T-helper 2 cell treated with Interferon-gamma antibody and Interleukin-4, amounts not matched to agents 5 μg/mL and 100 μg/mL, for 36 hours (primary cell): ENCODE measurements around the gene MUC12.

ENCODE experiments used
- DNase-seq: peaks from one replicate; pipeline ENCODE4 v3.0.0; 2021; ENCODE audit warnings: low spot score
- H3K27ac Mint-ChIP-seq: one replicate; pipeline ENCODE4 v1.8.0; 2021; ENCODE audit warnings: mild to moderate bottlenecking, mixed read lengths
- H3K27me3 Mint-ChIP-seq: one replicate; pipeline ENCODE4 v1.8.0; 2021; ENCODE audit warnings: low read depth, mixed read lengths
- H3K36me3 Mint-ChIP-seq: one replicate; pipeline ENCODE4 v1.8.0; 2021; ENCODE audit warnings: low read depth, mixed read lengths
- H3K4me1 Mint-ChIP-seq: one replicate; pipeline ENCODE4 v1.8.0; 2021; ENCODE audit warnings: low read depth, mixed read lengths
- H3K4me3 Mint-ChIP-seq: one replicate; pipeline ENCODE4 v1.8.0; 2022; ENCODE audit warnings: mild to moderate bottlenecking, moderate library complexity, mixed read lengths
- H3K9me3 Mint-ChIP-seq: one replicate; pipeline ENCODE4 v1.8.0; 2021; ENCODE audit warnings: mixed read lengths

The MUC12 gene

GRCh38 chr7:100965045-100965722, 4.2 kb upstream of the MUC12 start:
- H3K4me3 Mint-ChIP-seq = peak overlapping the region; percentile 81
- H3K9me3 Mint-ChIP-seq = no peaks in the 10 kb centered on the region
- peaks cover 9% of the 10 kb centered on the region for H3K4me1 Mint-ChIP-seq
- no peak overlapping the region for H3K27ac Mint-ChIP-seq
- peaks cover 41% of the 10 kb centered on the region for H3K27me3 Mint-ChIP-seq
- DNase-seq = no peak
- H3K36me3 Mint-ChIP-seq = no peaks in the 10 kb centered on the region

- no peaks in the 10 kb centered on the region for H3K36me3 Mint-ChIP-seq
- peaks cover 9% of the 10 kb centered on the region for H3K4me1 Mint-ChIP-seq
- H3K9me3 Mint-ChIP-seq = no peaks in the 10 kb centered on the region
- H3K4me3 Mint-ChIP-seq = peak overlapping the region; percentile 81
- H3K27me3 Mint-ChIP-seq = peaks cover 41% of the 10 kb centered on the region
- DNase-seq = peak; percentile 81
- no peak overlapping the region for H3K27ac Mint-ChIP-seq
These were observed 3.4 kb upstream of the MUC12 start for GRCh38 chr7:100965723-100966541.

DNA sequence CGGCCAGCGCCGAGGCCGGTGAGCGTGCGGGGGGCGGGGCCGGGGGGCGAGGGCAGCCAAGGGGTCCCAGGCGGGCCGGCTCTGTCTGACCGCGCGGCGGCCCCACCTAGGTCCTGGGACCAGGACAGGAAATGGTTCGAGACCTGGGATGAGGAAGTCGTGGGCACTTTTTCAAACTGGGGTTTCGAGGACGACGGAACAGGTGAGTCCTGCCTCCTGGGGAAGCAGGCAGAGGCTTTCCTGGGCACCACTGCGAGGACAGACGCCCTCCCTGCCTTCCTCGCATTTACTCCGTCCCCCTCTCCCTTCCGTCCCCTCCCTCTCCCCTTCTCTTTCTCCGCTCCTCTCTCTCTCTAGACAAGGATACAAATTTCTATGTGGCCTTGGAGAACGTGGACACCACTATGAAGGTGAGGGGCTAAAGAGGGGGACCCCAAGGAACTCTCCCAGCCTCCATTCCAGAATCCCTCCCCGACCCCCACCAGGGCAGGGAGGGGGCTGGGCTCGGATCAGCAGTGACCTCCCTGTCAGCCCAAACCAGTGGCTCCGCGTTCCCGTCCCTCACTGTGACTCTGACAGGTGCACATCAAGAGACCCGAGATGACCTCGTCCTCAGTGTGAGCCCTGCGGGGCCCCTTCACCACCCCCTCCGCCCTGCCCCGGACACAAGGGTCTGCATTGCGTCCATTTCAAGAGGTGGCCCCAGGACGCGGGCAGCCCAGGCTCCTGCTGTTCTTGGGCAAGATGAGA, 2.6 kb upstream of the MUC12 start:
- Mint-ChIP-seq H3K36me3 (no peaks in the 10 kb centered on the region), H3K27me3 (peaks cover 41% of the 10 kb centered on the region), H3K4me1 (peaks cover 9% of the 10 kb centered on the region), H3K9me3 (no peaks in the 10 kb centered on the region), H3K27ac (no peak overlapping the region), H3K4me3 (peak overlapping the region; percentile 11)
- DNase-seq = no peak

DNA sequence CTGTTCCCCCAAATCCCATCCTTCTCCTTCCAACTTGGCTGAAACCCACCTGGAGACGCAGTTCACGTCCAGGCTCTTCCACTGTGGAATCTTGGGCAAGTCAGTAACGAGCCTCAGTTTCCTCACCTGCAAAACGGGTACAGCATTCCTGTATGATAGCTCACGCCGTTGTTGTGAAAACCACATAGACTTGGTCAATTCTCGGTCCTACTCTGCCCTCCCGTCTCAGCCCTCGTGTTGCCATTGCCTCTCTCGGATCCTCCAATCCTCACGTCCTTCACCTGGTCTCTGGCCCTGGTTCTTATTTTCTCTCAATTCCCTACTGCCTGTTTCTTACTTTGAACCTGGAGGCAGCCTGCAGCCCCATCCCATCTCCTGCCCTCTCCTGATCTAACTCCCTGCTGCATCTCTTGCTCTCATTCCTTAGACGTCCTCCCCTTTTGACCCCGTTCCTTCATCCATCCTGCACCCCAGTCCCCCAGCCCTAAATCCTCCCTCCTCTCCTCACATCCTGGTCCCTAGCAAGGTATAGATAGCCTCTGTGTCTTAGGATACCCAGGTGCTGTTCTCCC, 2.0 kb upstream of the MUC12 start:
- Mint-ChIP-seq H3K27me3 (peaks cover 41% of the 10 kb centered on the region), H3K36me3 (no peaks in the 10 kb centered on the region), H3K4me1 (peaks cover 9% of the 10 kb centered on the region), H3K4me3 (peak overlapping the region; percentile 11), H3K27ac (no peak overlapping the region), H3K9me3 (no peaks in the 10 kb centered on the region)
- DNase-seq = no peak

DNA sequence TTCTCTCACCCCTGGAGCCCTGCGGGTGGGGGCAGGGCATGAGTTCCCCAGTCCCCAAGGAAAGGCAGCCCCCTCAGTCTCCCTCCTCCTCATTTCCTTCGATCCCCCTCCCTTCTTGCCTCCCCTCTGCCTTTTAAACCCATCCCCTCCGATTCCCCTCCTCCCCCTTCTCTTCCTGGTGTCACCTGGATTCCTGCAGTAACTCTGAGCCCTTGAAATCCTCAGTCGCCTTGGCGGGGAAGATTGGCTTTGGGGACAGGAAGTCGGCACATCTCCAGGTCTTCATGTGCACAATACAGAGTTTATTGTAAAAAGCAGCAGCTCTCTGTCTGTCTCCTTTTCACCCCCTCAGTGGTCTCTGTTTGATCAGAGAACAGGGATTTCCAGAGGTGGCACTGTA, 1.3 kb upstream of the MUC12 start:
- H3K9me3 Mint-ChIP-seq = no peaks in the 10 kb centered on the region
- no peak overlapping the region for H3K27ac Mint-ChIP-seq
- no peak for DNase-seq
- peaks cover 40% of the 10 kb centered on the region for H3K27me3 Mint-ChIP-seq
- no peak overlapping the region for H3K4me3 Mint-ChIP-seq
- peaks cover 9% of the 10 kb centered on the region for H3K4me1 Mint-ChIP-seq
- H3K36me3 Mint-ChIP-seq = no peaks in the 10 kb centered on the region

- no peak for DNase-seq
- no peaks in the 10 kb centered on the region for H3K9me3 Mint-ChIP-seq
- no peak overlapping the region for H3K27ac Mint-ChIP-seq
- H3K4me3 Mint-ChIP-seq = no peak overlapping the region
- H3K4me1 Mint-ChIP-seq = peaks cover 9% of the 10 kb centered on the region
- H3K36me3 Mint-ChIP-seq = no peaks in the 10 kb centered on the region
- H3K27me3 Mint-ChIP-seq = peaks cover 38% of the 10 kb centered on the region
These were observed 715 bp upstream of the MUC12 start for GRCh38 chr7:100968650-100969049.

- Mint-ChIP-seq H3K4me3 (no peak overlapping the region), H3K36me3 (no peaks in the 10 kb centered on the region), H3K4me1 (peaks cover 4% of the 10 kb centered on the region), H3K27me3 (peaks cover 28% of the 10 kb centered on the region), H3K9me3 (no peaks in the 10 kb centered on the region), H3K27ac (no peak overlapping the region)
- DNase-seq = no peak
These were observed 2.0 kb downstream of the MUC12 start for GRCh38 chr7:100971111-100972001.

GRCh38 chr7:100972002-100972347, 2.6 kb downstream of the MUC12 start:
- DNase-seq = no peak
- Mint-ChIP-seq H3K4me3 (no peak overlapping the region), H3K27ac (no peak overlapping the region), H3K9me3 (no peaks in the 10 kb centered on the region), H3K27me3 (peaks cover 23% of the 10 kb centered on the region), H3K4me1 (peaks cover 1% of the 10 kb centered on the region), H3K36me3 (no peaks in the 10 kb centered on the region)

DNA sequence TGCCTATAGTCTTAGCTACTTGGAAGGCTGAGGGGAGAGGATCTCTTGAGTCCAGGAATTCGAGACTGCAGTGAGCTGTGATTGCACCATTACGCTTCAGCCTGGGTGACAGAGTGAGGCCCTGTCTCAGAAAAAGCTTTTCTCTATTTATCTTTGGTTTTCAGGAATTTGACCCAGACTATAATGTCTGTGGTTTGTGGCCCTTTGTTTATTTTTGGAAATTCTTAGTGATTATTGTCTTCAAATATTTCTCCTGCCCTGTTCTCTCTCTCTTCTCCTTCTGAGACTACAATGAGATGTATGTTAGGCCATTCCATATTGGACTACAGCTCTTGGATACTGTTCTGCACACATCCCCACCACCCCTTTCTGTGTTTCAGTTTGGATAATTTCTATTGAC, 4.7 kb downstream of the MUC12 start:
- H3K9me3 Mint-ChIP-seq = no peaks in the 10 kb centered on the region
- DNase-seq = no peak
- no peak overlapping the region for H3K4me3 Mint-ChIP-seq
- H3K36me3 Mint-ChIP-seq = no peaks in the 10 kb centered on the region
- H3K27me3 Mint-ChIP-seq = peaks cover 5% of the 10 kb centered on the region
- H3K27ac Mint-ChIP-seq = no peak overlapping the region
- H3K4me1 Mint-ChIP-seq = no peaks in the 10 kb centered on the region

DNA sequence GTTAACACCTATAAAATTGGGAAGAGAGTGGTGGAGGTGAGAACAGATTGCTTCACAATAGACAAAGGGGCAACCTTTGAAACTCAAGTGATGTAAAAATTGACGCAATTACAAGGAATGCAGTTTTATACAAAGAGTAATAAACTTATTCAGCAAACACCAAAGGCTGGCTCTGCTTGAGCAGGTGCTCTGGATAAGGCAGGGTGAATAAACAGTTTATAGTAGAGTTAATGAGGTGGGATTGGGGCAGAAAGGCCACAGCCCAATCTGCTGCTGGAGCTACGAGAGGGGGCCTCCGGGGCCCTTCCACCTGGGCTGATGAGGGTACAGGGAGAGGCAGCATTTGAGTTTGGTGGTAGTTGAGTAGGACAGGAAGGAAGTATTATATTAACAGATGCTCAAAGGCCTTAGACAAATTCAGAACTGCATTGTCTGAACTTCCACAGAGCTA, 6.0 kb downstream of the MUC12 start:
- Mint-ChIP-seq H3K4me3 (no peak overlapping the region), H3K36me3 (no peaks in the 10 kb centered on the region), H3K27ac (no peak overlapping the region), H3K4me1 (no peaks in the 10 kb centered on the region), H3K9me3 (no peaks in the 10 kb centered on the region), H3K27me3 (no peaks in the 10 kb centered on the region)
- no peak for DNase-seq

- Mint-ChIP-seq H3K27me3 (no peaks in the 10 kb centered on the region), H3K36me3 (no peaks in the 10 kb centered on the region), H3K4me1 (no peaks in the 10 kb centered on the region), H3K9me3 (no peaks in the 10 kb centered on the region), H3K27ac (no peak overlapping the region), H3K4me3 (no peak overlapping the region)
- no peak for DNase-seq
These were observed 8.9 kb downstream of the MUC12 start for GRCh38 chr7:100978300-100978699.

DNA sequence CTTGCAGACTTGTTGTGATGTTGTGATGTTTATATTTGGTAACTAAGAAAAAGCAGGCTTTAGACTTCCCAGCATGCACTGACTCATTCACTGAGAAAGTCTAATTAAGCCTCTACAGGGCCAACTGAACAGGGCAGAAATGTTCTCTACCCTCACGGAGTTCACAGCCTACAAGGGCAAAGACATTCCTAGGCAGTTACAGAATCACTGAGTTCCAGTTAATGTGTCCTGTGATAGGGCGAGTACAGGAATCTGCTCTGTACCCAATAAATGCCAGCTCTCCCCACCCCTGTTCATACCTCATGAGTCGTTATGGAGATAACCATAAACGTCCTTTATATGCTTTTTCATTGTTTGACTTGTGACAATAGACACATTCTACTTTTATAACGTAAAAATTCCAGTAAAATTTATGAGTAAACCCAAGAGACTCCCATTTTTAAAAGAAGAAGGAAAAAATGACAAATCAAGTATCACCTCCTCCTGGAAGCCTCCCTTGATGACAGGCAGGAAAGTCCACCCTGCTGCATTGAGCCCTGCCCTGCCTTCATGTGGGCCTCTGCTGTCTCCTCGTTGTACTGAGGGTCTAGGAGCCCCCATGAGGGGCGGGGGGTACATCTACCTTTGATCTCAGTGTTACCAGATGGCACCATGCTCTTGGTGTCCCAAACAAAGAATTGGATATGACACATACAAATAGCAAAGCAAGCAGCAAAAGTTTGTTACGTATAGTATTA, 14.3 kb downstream of the MUC12 start:
- no peak for DNase-seq
- Mint-ChIP-seq H3K27ac (no peak overlapping the region), H3K27me3 (peaks cover 3% of the 10 kb centered on the region), H3K4me1 (no peaks in the 10 kb centered on the region), H3K4me3 (no peak overlapping the region), H3K9me3 (no peaks in the 10 kb centered on the region), H3K36me3 (no peaks in the 10 kb centered on the region)
